Heart right ventricle (tissue), 16 donors: Measurements from ENCODE around the gene AUTS2. TPM values are rescaled to one million over a fixed set of nuclear protein-coding genes. Genes with fewer than 3 reads are reported as not detected.
"Not testable (repeated sequence)": the region's sequence is repeated elsewhere in the genome, so short reads cannot be mapped to it uniquely, and the experiment has no call there.

Experiments used
- ATAC-seq, 8 donors: fragments of 200-7000 bp; cut with Tn5 transposase; one replicate each; pipeline ENCODE4 v1.9.1; 2020; ENCODE audit warnings: mild to moderate bottlenecking in 8 of 8, moderate library complexity in 8 of 8, moderate number of reproducible peaks in 1 of 8
- DNase-seq, 2 donors: peaks; one replicate each; pipeline ENCODE4 v3.0.0-alpha.2; 2020
- H3K27ac ChIP-seq, 10 donors: fragments of 200-600 bp; sonication (generic) in 2 of 10; one replicate each; pipeline versions ENCODE4 v1.5.0 to v1.8.0; 2020 to 2022; ENCODE audit warnings: mild to moderate bottlenecking in 3 of 10
- H3K27me3 ChIP-seq, 7 donors: fragments of 200-600 bp; one replicate each; pipeline ENCODE4 v1.8.0; 2021 to 2022; ENCODE audit warnings: mild to moderate bottlenecking in 2 of 7
- H3K36me3 ChIP-seq, 9 donors: fragments of 200-600 bp; sonication (generic) in 1 of 9; one replicate each; pipeline versions ENCODE4 v1.5.0 to v1.8.0; 2020 to 2022; ENCODE audit warnings: mild to moderate bottlenecking in 2 of 9
- H3K4me1 ChIP-seq, 9 donors: fragments of 200-600 bp; sonication (generic) in 1 of 9; one replicate each; pipeline versions ENCODE4 v1.5.0 to v1.8.0; 2020 to 2022; ENCODE audit warnings: mild to moderate bottlenecking in 4 of 9
- H3K4me3 ChIP-seq, 10 donors: fragments of 200-600 bp; sonication (generic) in 2 of 10; one replicate each; pipeline versions ENCODE4 v1.5.0 to v1.8.0; 2020 to 2022; ENCODE audit warnings: mild to moderate bottlenecking in 7 of 10, moderate library complexity in 2 of 10
- H3K9me3 ChIP-seq, 11 donors: fragments of 200-600 bp in 10 of 11; sonication (generic) in 2 of 11; one replicate each; pipeline versions ENCODE4 v1.5.0 to v1.8.0; 2013 to 2022; ENCODE audit warnings: mild to moderate bottlenecking in 2 of 11, control low read depth in 1 of 11, moderate library complexity in 1 of 11
- CTCF ChIP-seq, 9 donors: fragments of 200-600 bp; sonication (generic) in 2 of 9; IDR thresholded peaks; one replicate each; pipeline versions ENCODE4 v1.5.0 to v1.8.0; 2021 to 2022; ENCODE audit warnings: antibody characterized with exemption in 9 of 9, mild to moderate bottlenecking in 5 of 9, moderate library complexity in 1 of 9
- WGBS, 2 donors: extraction: QIAGEN DNeasy Blood & Tissue Kit; methylation state at CpG; one replicate each; pipeline ENCODE4 v1.1.7; 2013; ENCODE audit warnings: inconsistent platforms in 1 of 2; 5-methylcytosine and 5-hydroxymethylcytosine counted together
- intact Hi-C, 10 donors: fragments of 100-400 bp; cut with DNase I; formaldehyde crosslinking; loops; one replicate each; pipeline versions ENCODE4 v1.11.1 to v1.14.2; 2022
- polyA plus RNA-seq, 2 donors: library from polyadenylated mRNA; stranded (reverse); fragments of 200-250 nt; gene quantifications; one replicate each; pipeline ENCODE4 v1.2.3, GENCODE V29; 2013
- total RNA-seq, 10 donors: library from RNA; stranded (reverse); fragmentation: NEBNext Ultra II Directional in 3 of 10; extraction: Animal tissue kit (Norgen Biotek cat#: 25700) in 3 of 10; gene quantifications; one replicate each; pipeline versions ENCODE4 v1.2.1 to v1.2.4, GENCODE V29; 2021 to 2023
- donor health status: Arrhythmogenic right ventricular cardiomyopathy.
- donor health status: ischemic (EF 13 %, LVEDD 7.1; RV severe dilation, severe dysfunction).
- donor health status: healthy with polysubstance abuse.
- donor health status: DM: no; HTN: yes; CAD: no.
- donor health status: DM: no; HTN: no; CAD: no.
- donor health status: ischemic (EF 25% LVEDD 6.9; RV normal size, moderate dysfunction).
- donor health status: ischemic (EF 25% LVEDD 5.7; RV mildly dilated, moderate dysfunction).
- donor health status: healthy.
- donor health status: DM: yes; HTN: yes; CAD: no.
- donor health status: Ischemic cardiomyopathy.
- donor health status: ischemic (EF 35%, LVEDD 5.7; RV mildly dilated, moderate dysfunction).
- donor health status: nonischemic (EF 11% LVEDD 7.7; RV severe dilation, severe dysfunction).
- donor health status: DM: yes; HTN: yes; CAD: no.
- donor health status: PGD.
- donor health status: ischemic (EF 29% LVEDD 5.4; RV normal size, mild dysfunction).
- donor health status: nonischemic (EF 23%, LVEDD 6.1; RV moderate dilation, normal function).

Gene AUTS2
- total and polyA plus RNA-seq, 12 donors: 1.6 to 11.2 (median 7.3) TPM

- H3K4me1 ChIP-seq: peaks cover 5 to 51% (median 22%) of the 10 kb centered on the region in 9 donors
- peak in 7 of 8 donors; percentile 48 to 77 (median 65) for ATAC-seq
- H3K4me3 ChIP-seq: no peak overlapping the region
- 35 to 46% methylated on average over 7 of the region's 7 CpGs for WGBS, 2 donors
- H3K27ac ChIP-seq: peak overlapping the region in 3 of 10 donors; percentile 9 to 43 (median 34)
- intact Hi-C loops: no loop called here
- peak; percentile 23 to 83 for DNase-seq
- TF ChIP-seq CTCF (IDR thresholded peaks at IDR 0.05): no peak
- peaks cover 0 to 3% (median 0%) of the 10 kb centered on the region in 11 donors for H3K9me3 ChIP-seq
- H3K27me3 ChIP-seq: no peaks in the 10 kb centered on the region
- H3K36me3 ChIP-seq: no peaks in the 10 kb centered on the region
These were observed 184.8 kb downstream of the AUTS2 start for GRCh38 chr7:69782917-69783684.

- H3K4me1 ChIP-seq: peaks cover 5 to 64% (median 31%) of the 10 kb centered on the region in 9 donors
- H3K9me3 ChIP-seq, H3K27me3 ChIP-seq, H3K4me3 ChIP-seq, intact Hi-C loops, ATAC-seq, H3K27ac ChIP-seq, H3K36me3 ChIP-seq, DNase-seq: not testable (repeated sequence)
- WGBS, 2 donors: 96 to 97% methylated on average over 6 of the region's 6 CpGs
These were observed 187.9 kb downstream of the AUTS2 start for GRCh38 chr7:69786130-69786529.

- 71 to 90% methylated on average over 3 of the region's 3 CpGs for WGBS, 2 donors
- no peak for TF ChIP-seq CTCF (IDR thresholded peaks at IDR 0.05)
- peak overlapping the region in 3 of 10 donors; percentile 14 to 35 (median 24) for H3K27ac ChIP-seq
- no peaks in the 10 kb centered on the region for H3K27me3 ChIP-seq
- no peak overlapping the region for H3K4me3 ChIP-seq
- H3K4me1 ChIP-seq: peaks cover 5 to 56% (median 31%) of the 10 kb centered on the region in 9 donors
- DNase-seq: no peak
- no peaks in the 10 kb centered on the region for H3K36me3 ChIP-seq
- peaks cover 0 to 3% (median 0%) of the 10 kb centered on the region in 11 donors for H3K9me3 ChIP-seq
- intact Hi-C loops: no loop called here
- peak in 4 of 8 donors; percentile 20 to 53 (median 37) for ATAC-seq
These were observed 188.6 kb downstream of the AUTS2 start for GRCh38 chr7:69786730-69787395.

GRCh38 chr7:69787736-69788431 is 189.6 kb downstream of the AUTS2 start:
- 82 to 86% methylated on average over 5 of the region's 5 CpGs for WGBS, 2 donors
- Histone ChIP-seq H3K36me3 (no peaks in the 10 kb centered on the region), H3K4me3 (no peak overlapping the region), H3K27ac (peak overlapping the region in 4 of 10 donors; percentile 8 to 35 (median 19)), H3K4me1 (peaks cover 5 to 46% (median 26%) of the 10 kb centered on the region in 9 donors), H3K9me3 (peaks cover 0 to 3% (median 0%) of the 10 kb centered on the region in 11 donors), H3K27me3 (no peaks in the 10 kb centered on the region)
- ATAC-seq (peak in 1 of 8 donors; percentile 20), DNase-seq (no peak)
- intact Hi-C loops: no loop called here
- TF ChIP-seq CTCF (IDR thresholded peaks at IDR 0.05): no peak
